Choroid plexus epithelial cell (primary cell): ENCODE data around the gene C1orf21.

Experiments used
- DNase-seq: peaks from one replicate; pipeline ENCODE4 v3.0.0-alpha.2; 2010; ENCODE audit warnings: low read depth
- H3K4me3 ChIP-seq: 2 replicates; pipeline ENCODE4 v1.5.1; 2011; ENCODE audit warnings: low read depth, mild to moderate bottlenecking, control low read depth, low read length, moderate library complexity
- CTCF ChIP-seq: conservative IDR thresholded peaks from 2 replicates; pipeline ENCODE4 v1.5.1; 2011; ENCODE audit warnings: low read depth, mild to moderate bottlenecking, control low read depth, inconsistent platforms, low read length, moderate library complexity

C1orf21 gene

GRCh38 chr1:184513966-184514365 lies 127.1 kb downstream of the C1orf21 start:
- DNase-seq = peak; percentile 47
- no peak overlapping the region for H3K4me3 ChIP-seq
- no peak for TF ChIP-seq CTCF

- no peak for DNase-seq
- TF ChIP-seq CTCF = no peak
These were observed 127.6 kb downstream of the C1orf21 start for GRCh38 chr1:184514447-184514846.

GRCh38 chr1:184517130-184517529 lies 130.3 kb downstream of the C1orf21 start:
- DNase-seq = no peak
- H3K4me3 ChIP-seq = no peak overlapping the region
- TF ChIP-seq CTCF = no peak

More at GRCh38 chr1:184514447-184514846, 127.6 kb downstream of the C1orf21 start:
- H3K4me3 ChIP-seq = no peak overlapping the region

GRCh38 chr1:184518736-184519357 lies 132.0 kb downstream of the C1orf21 start:
- H3K4me3 ChIP-seq = no peak overlapping the region
- DNase-seq = no peak
- no peak for TF ChIP-seq CTCF

GRCh38 chr1:184520336-184520735 lies 133.5 kb downstream of the C1orf21 start:
- no peak for TF ChIP-seq CTCF
- no peak overlapping the region for H3K4me3 ChIP-seq
- peak; percentile 10 for DNase-seq

- no peak overlapping the region for H3K4me3 ChIP-seq
- DNase-seq = peak; percentile 14
- no peak for TF ChIP-seq CTCF
These were observed 137.4 kb downstream of the C1orf21 start for GRCh38 chr1:184524248-184524647.

- DNase-seq = no peak
- no peak overlapping the region for H3K4me3 ChIP-seq
- no peak for TF ChIP-seq CTCF
These were observed 140.6 kb downstream of the C1orf21 start for GRCh38 chr1:184527402-184527801.
